ENCODE data around the gene TTC14. TPM values are rescaled to one million over a fixed set of nuclear protein-coding genes. Genes with fewer than 3 reads are reported as not detected.
"Not testable (repeated sequence)": the region's sequence is repeated elsewhere in the genome, so short reads cannot be mapped to it uniquely, and the experiment has no call there.

Gene TTC14
- total RNA-seq, 4 donors from 2014 or later: 43.6 to 144 (median 70.7) TPM

DNA sequence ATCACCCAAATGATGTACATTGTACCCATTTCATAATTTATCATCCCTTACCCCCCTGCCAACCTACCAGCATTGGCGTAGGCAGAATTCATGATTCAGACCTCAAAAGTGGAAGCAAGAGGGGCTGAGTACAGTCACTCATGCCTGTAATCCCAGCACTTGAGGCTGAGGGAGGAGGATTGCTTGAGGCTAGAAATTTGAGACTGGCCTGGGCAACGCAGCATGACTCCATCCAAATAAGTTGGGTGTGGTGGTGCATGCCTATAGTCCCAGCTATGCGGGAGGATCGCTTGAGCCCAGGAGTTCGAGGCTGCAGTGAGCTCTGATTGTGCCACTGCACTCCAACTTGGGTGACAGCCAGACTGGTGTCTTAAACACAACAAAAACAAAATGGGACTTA, 10.4 kb downstream of the TTC14 start:
- in situ Hi-C loops (cut with MboI; ENCODE audit: low pct_ligation_motif_present in 1 of 4, low pct_unique_long_range_greater_than_20kb in 1 of 4, low sequenced_read_pairs in 3 of 4) (no loop called here), intact Hi-C loops (cut with DNase I; ENCODE audit: low total_unique reads) (no loop called here)
- Histone ChIP-seq H3K27me3 (no peaks in the 10 kb centered on the region), H3K4me3 (no peak overlapping the region), H3K27ac (no peak overlapping the region), H3K36me3 (peaks cover 0 to 51% (median 24%) of the 10 kb centered on the region in 4 donors), H3K4me1 (peaks cover 0 to 2% (median 0%) of the 10 kb centered on the region in 4 donors), H3K9me3 (no peaks in the 10 kb centered on the region)
- TF ChIP-seq, protein P1, sequence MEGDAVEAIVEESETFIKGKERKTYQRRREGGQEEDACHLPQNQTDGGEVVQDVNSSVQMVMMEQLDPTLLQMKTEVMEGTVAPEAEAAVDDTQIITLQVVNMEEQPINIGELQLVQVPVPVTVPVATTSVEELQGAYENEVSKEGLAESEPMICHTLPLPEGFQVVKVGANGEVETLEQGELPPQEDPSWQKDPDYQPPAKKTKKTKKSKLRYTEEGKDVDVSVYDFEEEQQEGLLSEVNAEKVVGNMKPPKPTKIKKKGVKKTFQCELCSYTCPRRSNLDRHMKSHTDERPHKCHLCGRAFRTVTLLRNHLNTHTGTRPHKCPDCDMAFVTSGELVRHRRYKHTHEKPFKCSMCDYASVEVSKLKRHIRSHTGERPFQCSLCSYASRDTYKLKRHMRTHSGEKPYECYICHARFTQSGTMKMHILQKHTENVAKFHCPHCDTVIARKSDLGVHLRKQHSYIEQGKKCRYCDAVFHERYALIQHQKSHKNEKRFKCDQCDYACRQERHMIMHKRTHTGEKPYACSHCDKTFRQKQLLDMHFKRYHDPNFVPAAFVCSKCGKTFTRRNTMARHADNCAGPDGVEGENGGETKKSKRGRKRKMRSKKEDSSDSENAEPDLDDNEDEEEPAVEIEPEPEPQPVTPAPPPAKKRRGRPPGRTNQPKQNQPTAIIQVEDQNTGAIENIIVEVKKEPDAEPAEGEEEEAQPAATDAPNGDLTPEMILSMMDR (IDR thresholded peaks at IDR 0.05): no peak
- TF ChIP-seq POLR2A (IDR thresholded peaks at IDR 0.05) (no peak), POLR2AphosphoS5 (IDR thresholded peaks at IDR 0.05) (no peak), EP300 (IDR thresholded peaks at IDR 0.05; ENCODE audit: low read depth) (no peak)
- WGBS, 2 donors (ENCODE audit: low coverage in 1 of 2): 90 to 99% methylated on average over 1 to 5 of the region's 5 CpGs
- DNase-seq: no peak

DNA sequence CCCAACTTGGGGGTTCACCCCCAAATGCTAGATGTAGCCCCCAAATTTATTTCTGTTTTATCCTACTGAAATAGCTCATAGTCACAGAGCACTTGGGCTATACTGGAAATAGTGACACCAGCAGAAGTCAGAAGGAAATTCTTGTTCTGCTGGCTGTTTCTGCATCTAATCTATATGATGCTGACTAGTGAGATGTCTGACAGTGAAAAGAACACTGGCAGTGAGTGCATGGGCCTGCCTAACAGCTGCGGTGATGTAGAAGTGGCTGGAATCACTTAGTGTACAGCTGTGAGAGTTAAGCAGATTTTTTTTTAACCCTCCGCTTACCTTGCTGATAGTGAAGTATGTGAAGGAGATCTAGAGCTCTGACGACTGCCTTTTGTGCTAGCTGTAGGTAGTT, 14.0 kb downstream of the TTC14 start:
- in situ Hi-C loops (cut with MboI; ENCODE audit: low pct_ligation_motif_present in 1 of 4, low pct_unique_long_range_greater_than_20kb in 1 of 4, low sequenced_read_pairs in 3 of 4) (no loop called here), intact Hi-C loops (cut with DNase I; ENCODE audit: low total_unique reads) (no loop called here)
- no peaks in the 10 kb centered on the region for H3K27me3 ChIP-seq
- H3K27ac ChIP-seq: no peak overlapping the region
- peaks cover 0 to 3% (median 0%) of the 10 kb centered on the region in 4 donors for H3K4me1 ChIP-seq
- no peak overlapping the region for H3K4me3 ChIP-seq
- no peaks in the 10 kb centered on the region for H3K9me3 ChIP-seq
- 68 to 69% methylated on average over 3 of the region's 3 CpGs for WGBS, 2 donors (ENCODE audit: low coverage in 1 of 2)
- peaks cover 0 to 15% (median 6%) of the 10 kb centered on the region in 4 donors for H3K36me3 ChIP-seq
- no peak for DNase-seq
- TF ChIP-seq, protein P1 (IDR thresholded peaks at IDR 0.05): no peak
- no peak for TF ChIP-seq POLR2AphosphoS5 (IDR thresholded peaks at IDR 0.05)
- TF ChIP-seq EP300 (IDR thresholded peaks at IDR 0.05; ENCODE audit: low read depth): no peak
- no peak for TF ChIP-seq POLR2A (IDR thresholded peaks at IDR 0.05)

DNA sequence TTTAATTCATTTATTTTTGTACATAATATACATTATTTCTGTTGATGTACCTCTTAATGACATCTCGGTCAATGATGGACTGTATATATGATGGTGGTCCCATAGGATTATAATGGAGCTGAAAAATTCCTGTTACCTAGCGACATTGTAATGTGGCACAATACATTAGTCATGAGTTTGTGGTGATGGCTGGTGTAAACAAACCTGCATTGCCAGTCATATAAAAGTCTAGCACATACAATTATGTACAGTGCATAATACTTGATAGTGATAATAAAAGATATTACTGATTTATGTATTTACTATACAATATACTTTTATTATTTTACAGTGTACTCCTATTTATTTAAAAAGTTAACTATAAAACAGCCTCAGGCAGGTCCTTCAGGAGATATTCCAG, 15.1 kb downstream of the TTC14 start:
- no peak for DNase-seq
- intact Hi-C loops (cut with DNase I; ENCODE audit: low total_unique reads): no loop called here
- Histone ChIP-seq H3K9me3 (no peaks in the 10 kb centered on the region), H3K36me3 (peaks cover 0 to 4% (median under 1%) of the 10 kb centered on the region in 4 donors), H3K27ac (no peak overlapping the region), H3K4me3 (no peak overlapping the region), H3K27me3 (no peaks in the 10 kb centered on the region), H3K4me1 (peaks cover 0 to 3% (median 0%) of the 10 kb centered on the region in 4 donors)
- whole genome bisulfite sequencing, 2 donors (ENCODE audit: low coverage in 1 of 2): 68 to 75% methylated on average over 2 of the region's 2 CpGs
- in situ Hi-C loops (cut with MboI; ENCODE audit: low pct_ligation_motif_present in 1 of 4, low pct_unique_long_range_greater_than_20kb in 1 of 4, low sequenced_read_pairs in 3 of 4): no loop called here
- TF ChIP-seq, protein P1 (IDR thresholded peaks at IDR 0.05): no peak
- TF ChIP-seq POLR2AphosphoS5 (IDR thresholded peaks at IDR 0.05): no peak
- TF ChIP-seq EP300 (IDR thresholded peaks at IDR 0.05; ENCODE audit: low read depth): no peak
- TF ChIP-seq POLR2A (IDR thresholded peaks at IDR 0.05): no peak

DNA sequence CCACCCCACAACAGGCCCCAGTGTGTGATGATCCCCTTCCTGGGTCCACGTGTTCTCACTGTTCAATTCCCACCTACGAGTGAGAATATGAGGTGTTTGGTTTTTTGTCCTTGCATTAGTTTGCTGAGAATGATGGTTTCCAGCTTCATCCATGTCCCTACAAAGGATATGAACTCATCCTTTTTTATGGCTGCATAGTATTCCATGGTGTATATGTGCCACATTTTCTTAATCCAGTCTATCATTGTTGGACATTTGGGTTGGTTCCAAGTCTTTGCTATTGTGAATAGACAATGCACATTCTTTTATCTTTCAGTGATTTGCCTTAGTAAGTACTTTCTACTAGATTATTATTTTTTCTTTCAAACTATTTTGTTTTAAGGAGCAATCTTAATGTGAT, 16.6 kb downstream of the TTC14 start:
- WGBS, 2 donors (ENCODE audit: low coverage in 1 of 2): 93 to 100% methylated on average over 2 of the region's 2 CpGs
- H3K27ac ChIP-seq; H3K36me3 ChIP-seq; H3K9me3 ChIP-seq; H3K4me1 ChIP-seq; H3K27me3 ChIP-seq; in situ Hi-C loops (cut with MboI; ENCODE audit: low pct_ligation_motif_present in 1 of 4, low pct_unique_long_range_greater_than_20kb in 1 of 4, low sequenced_read_pairs in 3 of 4); intact Hi-C loops (cut with DNase I; ENCODE audit: low total_unique reads); H3K4me3 ChIP-seq; DNase-seq: not testable (repeated sequence)

DNA sequence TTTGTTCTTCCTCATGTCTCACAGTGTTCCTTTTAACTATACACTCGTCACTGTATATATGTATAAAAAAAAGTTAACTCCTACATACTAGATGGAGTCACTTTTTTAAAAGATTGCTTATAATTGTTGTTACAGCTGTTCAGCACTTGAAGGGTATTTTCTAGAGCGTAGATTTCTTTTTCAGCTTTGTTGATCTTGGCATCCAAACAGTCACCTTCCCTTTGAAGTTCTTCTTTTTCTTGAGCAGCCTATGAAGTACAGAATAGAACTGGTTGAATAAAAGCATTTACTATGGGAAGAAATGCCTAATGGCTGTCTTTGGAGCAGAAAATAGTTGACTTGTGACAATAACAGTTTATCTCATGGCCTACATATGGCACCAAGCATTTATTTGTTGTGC, 17.8 kb downstream of the TTC14 start:
- in situ Hi-C loops (cut with MboI; ENCODE audit: low pct_ligation_motif_present in 1 of 4, low pct_unique_long_range_greater_than_20kb in 1 of 4, low sequenced_read_pairs in 3 of 4) (no loop called here), intact Hi-C loops (cut with DNase I; ENCODE audit: low total_unique reads) (no loop called here)
- Histone ChIP-seq H3K27me3 (no peaks in the 10 kb centered on the region), H3K4me1 (peaks cover 0 to 3% (median 0%) of the 10 kb centered on the region in 4 donors), H3K36me3 (peaks cover 0 to 3% (median 0%) of the 10 kb centered on the region in 4 donors), H3K27ac (no peak overlapping the region), H3K9me3 (no peaks in the 10 kb centered on the region), H3K4me3 (no peak overlapping the region)
- WGBS, 2 donors (ENCODE audit: low coverage in 1 of 2): 33 to 53% methylated on average over 2 of the region's 2 CpGs
- TF ChIP-seq POLR2A (IDR thresholded peaks at IDR 0.05) (no peak), POLR2AphosphoS5 (IDR thresholded peaks at IDR 0.05) (no peak), EP300 (IDR thresholded peaks at IDR 0.05; ENCODE audit: low read depth) (no peak)
- TF ChIP-seq, protein P1 (IDR thresholded peaks at IDR 0.05): no peak
- no peak for DNase-seq
